HUES48 (cell line): ENCODE measurements around the gene MTFR2.

Source experiments
- H3K27ac ChIP-seq: one replicate; pipeline ENCODE4 v1.7.0; 2013; ENCODE audit warnings: low read depth, low read length, inconsistent platforms
- H3K27me3 ChIP-seq: 2 replicates; pipeline ENCODE4 v1.6.1; 2013; ENCODE audit warnings: mild to moderate bottlenecking, low read length; ENCODE audit not compliant: control insufficient read depth, insufficient read depth
- H3K36me3 ChIP-seq: 2 replicates; pipeline ENCODE4 v1.6.1; 2013; ENCODE audit warnings: low read length; ENCODE audit not compliant: control insufficient read depth, insufficient read depth
- H3K4me1 ChIP-seq: 2 replicates; pipeline ENCODE4 v1.6.1; 2013; ENCODE audit warnings: mild to moderate bottlenecking, low read length; ENCODE audit not compliant: control insufficient read depth, insufficient read depth
- H3K4me3 ChIP-seq: 2 replicates; pipeline ENCODE4 v1.5.1; 2013; ENCODE audit warnings: mild to moderate bottlenecking, low read depth, low read length
- H3K9ac ChIP-seq: 2 replicates; pipeline ENCODE4 v1.6.1; 2013; ENCODE audit warnings: mild to moderate bottlenecking, low read depth, low read length, moderate library complexity
- H3K9me3 ChIP-seq: 2 replicates; pipeline ENCODE4 v1.6.1; 2013; ENCODE audit warnings: low read length; ENCODE audit not compliant: control insufficient read depth, insufficient read depth

MTFR2 gene

DNA sequence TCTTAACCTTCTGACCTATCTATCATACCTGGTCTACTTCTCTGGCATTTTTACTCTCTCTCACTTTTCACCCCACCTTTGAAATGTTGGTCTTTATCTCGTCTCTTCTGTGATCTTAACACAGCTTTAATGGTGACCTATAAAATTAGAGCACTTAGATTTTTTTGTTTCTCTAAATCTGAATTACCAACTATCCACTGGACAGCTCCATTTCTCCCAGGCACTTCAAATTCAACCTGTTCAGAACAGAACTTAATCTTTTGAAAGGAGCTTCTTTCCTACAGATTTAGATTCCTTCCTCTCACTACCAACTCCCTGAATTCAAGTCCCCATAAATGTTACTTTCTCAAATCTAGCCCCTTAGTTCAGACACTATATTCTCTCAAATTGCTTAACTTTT, 15.0 kb upstream of the MTFR2 start:
- Histone ChIP-seq H3K36me3 (peaks cover 100% of the 10 kb centered on the region), H3K9me3 (no peaks in the 10 kb centered on the region), H3K4me1 (no peaks in the 10 kb centered on the region), H3K27ac (no peak overlapping the region), H3K4me3 (no peak overlapping the region), H3K27me3 (no peaks in the 10 kb centered on the region), H3K9ac (no peak overlapping the region)

DNA sequence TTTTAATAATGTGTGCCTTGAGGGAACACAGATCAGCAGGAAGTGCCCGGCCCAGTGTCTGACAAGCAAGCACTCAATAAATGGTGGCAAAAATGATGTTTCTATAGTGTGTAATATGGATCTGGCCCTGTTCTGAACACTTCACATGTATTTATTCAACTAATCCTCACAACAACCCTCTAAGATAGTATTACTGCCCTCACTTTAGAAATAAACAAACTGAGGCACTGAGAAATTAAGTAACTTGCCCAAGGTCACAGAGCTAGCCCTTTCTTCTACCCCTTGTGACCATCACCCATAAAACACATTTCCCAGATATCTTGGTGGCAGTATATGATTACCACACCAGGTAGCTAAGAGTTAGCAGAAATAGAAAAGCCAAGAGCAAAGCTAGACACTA, 12.8 kb upstream of the MTFR2 start:
- Histone ChIP-seq H3K27me3 (no peaks in the 10 kb centered on the region), H3K4me3 (no peak overlapping the region), H3K4me1 (no peaks in the 10 kb centered on the region), H3K36me3 (peaks cover 100% of the 10 kb centered on the region), H3K27ac (no peak overlapping the region), H3K9me3 (no peaks in the 10 kb centered on the region), H3K9ac (no peak overlapping the region)

- Histone ChIP-seq H3K4me1 (no peaks in the 10 kb centered on the region), H3K9me3 (no peaks in the 10 kb centered on the region), H3K27ac (no peak overlapping the region), H3K4me3 (no peak overlapping the region), H3K27me3 (no peaks in the 10 kb centered on the region), H3K36me3 (peaks cover 34% of the 10 kb centered on the region), H3K9ac (no peak overlapping the region)
Observed at GRCh38 chr6:136254851-136255466, 4.8 kb upstream of the MTFR2 start.

DNA sequence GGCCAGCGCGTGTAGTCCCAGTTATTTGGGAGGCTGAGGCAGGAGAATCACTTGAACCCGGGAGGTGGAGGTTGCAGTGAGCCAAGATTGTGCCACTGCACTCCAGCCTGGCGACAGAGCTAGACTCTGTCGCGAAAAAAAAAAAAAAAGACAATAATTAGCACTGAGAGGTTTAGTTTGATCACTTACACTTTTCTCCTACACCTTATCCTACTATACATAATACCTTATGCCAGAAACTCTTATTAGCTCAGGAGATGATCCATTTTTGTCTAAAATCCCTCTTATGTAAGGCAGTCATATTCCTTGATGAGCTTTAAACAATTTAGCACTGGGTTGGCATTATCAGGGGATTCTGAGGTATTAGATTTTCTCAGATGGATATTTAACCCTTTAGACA, 3.6 kb upstream of the MTFR2 start:
- Histone ChIP-seq H3K36me3 (peaks cover 22% of the 10 kb centered on the region), H3K4me1 (peaks cover 3% of the 10 kb centered on the region; the same call in 1 of the 2 replicates), H3K4me3 (no peak overlapping the region), H3K27ac (no peak overlapping the region), H3K9ac (no peak overlapping the region), H3K27me3 (no peaks in the 10 kb centered on the region), H3K9me3 (no peaks in the 10 kb centered on the region)

GRCh38 chr6:136252441-136252840, 2.3 kb upstream of the MTFR2 start:
- Histone ChIP-seq H3K9ac (no peak overlapping the region), H3K27me3 (no peaks in the 10 kb centered on the region), H3K27ac (no peak overlapping the region), H3K36me3 (peaks cover 9% of the 10 kb centered on the region), H3K4me3 (no peak overlapping the region), H3K9me3 (no peaks in the 10 kb centered on the region), H3K4me1 (peaks cover 3% of the 10 kb centered on the region; the same call in 1 of the 2 replicates)

DNA sequence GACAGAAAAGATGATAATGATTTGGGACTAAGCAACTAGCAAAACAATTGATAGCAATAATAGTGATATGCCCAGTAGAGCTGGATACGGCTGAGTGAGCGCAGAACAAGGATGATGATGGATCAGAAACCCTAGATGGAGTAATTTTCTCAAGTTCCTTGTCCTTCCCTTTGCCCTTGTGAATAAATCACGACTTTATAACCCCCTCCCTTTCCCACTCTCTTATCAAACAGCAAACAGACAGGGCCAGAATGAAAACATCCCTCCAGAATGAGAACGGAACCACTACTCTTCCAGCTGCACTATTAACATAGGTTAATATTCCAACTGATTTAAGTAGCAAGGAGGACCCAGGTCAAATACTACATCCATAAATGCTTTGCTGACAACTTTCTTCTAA, 1.3 kb upstream of the MTFR2 start:
- Histone ChIP-seq H3K27me3 (no peaks in the 10 kb centered on the region), H3K9ac (no peak overlapping the region), H3K27ac (no peak overlapping the region), H3K4me3 (peak overlapping the region; percentile 77), H3K4me1 (peaks cover 3% of the 10 kb centered on the region; the same call in 1 of the 2 replicates), H3K36me3 (no peaks in the 10 kb centered on the region), H3K9me3 (no peaks in the 10 kb centered on the region)

DNA sequence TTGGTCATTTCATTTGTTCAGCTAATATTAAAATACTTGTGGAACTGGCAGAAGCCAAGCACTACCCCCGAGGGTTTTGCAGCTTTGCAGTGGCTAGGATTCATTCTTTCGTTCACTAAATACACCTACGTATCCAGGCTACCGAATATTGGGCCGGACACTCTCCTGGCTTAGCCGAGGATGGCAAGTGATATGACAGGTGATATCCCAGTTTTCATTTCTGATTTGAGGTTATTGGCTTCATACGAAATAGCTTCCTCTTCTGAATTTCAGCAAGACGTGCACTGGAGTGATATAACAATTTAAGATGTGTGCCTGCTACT, 536 bp upstream of the MTFR2 start:
- Histone ChIP-seq H3K9me3 (no peaks in the 10 kb centered on the region), H3K4me3 (peak overlapping the region; percentile 77), H3K4me1 (peaks cover 3% of the 10 kb centered on the region; the same call in 1 of the 2 replicates), H3K27ac (peak overlapping the region; percentile 69), H3K36me3 (no peaks in the 10 kb centered on the region), H3K9ac (peak overlapping the region; percentile 58), H3K27me3 (no peaks in the 10 kb centered on the region)

DNA sequence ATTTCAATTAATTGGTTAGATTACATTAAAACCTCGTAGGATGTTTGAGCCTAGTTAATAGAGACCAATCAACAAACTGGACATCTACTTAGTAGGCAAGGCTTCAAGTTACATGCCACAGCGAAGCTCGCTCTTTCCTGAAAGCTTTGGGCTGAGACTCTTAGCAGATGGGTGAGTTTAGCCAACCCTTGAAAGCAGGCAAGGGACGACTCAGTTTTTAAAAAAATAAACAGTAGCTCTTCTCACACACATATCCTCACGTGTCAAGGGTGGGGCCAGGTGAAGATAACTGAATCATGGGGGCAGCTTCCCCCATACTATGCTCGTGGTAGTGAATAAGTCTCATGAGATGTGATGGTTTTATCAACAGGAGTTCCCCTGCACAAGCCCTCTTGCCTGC, 775 bp downstream of the MTFR2 start:
- no peak overlapping the region for H3K27ac ChIP-seq
- peak overlapping the region; percentile 77 for H3K4me3 ChIP-seq
- no peaks in the 10 kb centered on the region for H3K27me3 ChIP-seq
- H3K9me3 ChIP-seq = no peaks in the 10 kb centered on the region
- peak overlapping the region; percentile 58 for H3K9ac ChIP-seq
- H3K4me1 ChIP-seq = peaks cover 3% of the 10 kb centered on the region; the same call in 1 of the 2 replicates
- H3K36me3 ChIP-seq = peaks cover 4% of the 10 kb centered on the region

- no peak overlapping the region for H3K27ac ChIP-seq
- H3K9ac ChIP-seq = no peak overlapping the region
- H3K4me1 ChIP-seq = peaks cover 2% of the 10 kb centered on the region; the same call in 1 of the 2 replicates
- no peaks in the 10 kb centered on the region for H3K27me3 ChIP-seq
- no peak overlapping the region for H3K4me3 ChIP-seq
- no peaks in the 10 kb centered on the region for H3K9me3 ChIP-seq
- peaks cover 46% of the 10 kb centered on the region for H3K36me3 ChIP-seq
Observed at GRCh38 chr6:136244061-136244616, 6.0 kb downstream of the MTFR2 start.

- H3K36me3 ChIP-seq = peaks cover 39% of the 10 kb centered on the region
- H3K9ac ChIP-seq = no peak overlapping the region
- H3K27me3 ChIP-seq = no peaks in the 10 kb centered on the region
- no peak overlapping the region for H3K4me3 ChIP-seq
- H3K9me3 ChIP-seq = no peaks in the 10 kb centered on the region
- no peaks in the 10 kb centered on the region for H3K4me1 ChIP-seq
- H3K27ac ChIP-seq = no peak overlapping the region
Observed at GRCh38 chr6:136236466-136237293, 13.4 kb downstream of the MTFR2 start.

DNA sequence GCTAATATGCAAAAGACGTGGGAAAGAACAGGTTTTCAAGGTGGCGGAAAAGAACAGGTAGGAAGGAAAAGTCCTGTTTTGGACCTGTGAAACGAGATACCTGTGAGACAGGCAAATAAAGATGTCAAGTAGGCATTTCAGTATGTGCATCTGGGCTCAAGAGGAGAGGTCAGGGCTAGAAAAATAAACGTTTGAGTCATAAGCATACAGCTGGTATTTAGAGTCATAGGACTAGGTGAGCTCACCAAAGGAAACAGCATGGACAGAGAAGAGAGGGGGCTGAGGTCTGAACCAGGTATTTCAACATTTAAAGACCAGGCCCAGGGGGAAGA, 14.9 kb downstream of the MTFR2 start:
- no peaks in the 10 kb centered on the region for H3K4me1 ChIP-seq
- H3K36me3 ChIP-seq = peaks cover 33% of the 10 kb centered on the region
- no peaks in the 10 kb centered on the region for H3K9me3 ChIP-seq
- no peak overlapping the region for H3K4me3 ChIP-seq
- H3K9ac ChIP-seq = no peak overlapping the region
- H3K27ac ChIP-seq = no peak overlapping the region
- H3K27me3 ChIP-seq = no peaks in the 10 kb centered on the region
